SIG-M5 (cell line): ENCODE measurements around the gene RAPGEF4.
"Not testable (repeated sequence)": the region's sequence is repeated elsewhere in the genome, so short reads cannot be mapped to it uniquely, and the experiment has no call there.

Experiments
- DNase-seq: peaks from one replicate; lab custom pipeline; 2025; lab: John Stamatoyannopoulos, UW

The RAPGEF4 gene

DNA sequence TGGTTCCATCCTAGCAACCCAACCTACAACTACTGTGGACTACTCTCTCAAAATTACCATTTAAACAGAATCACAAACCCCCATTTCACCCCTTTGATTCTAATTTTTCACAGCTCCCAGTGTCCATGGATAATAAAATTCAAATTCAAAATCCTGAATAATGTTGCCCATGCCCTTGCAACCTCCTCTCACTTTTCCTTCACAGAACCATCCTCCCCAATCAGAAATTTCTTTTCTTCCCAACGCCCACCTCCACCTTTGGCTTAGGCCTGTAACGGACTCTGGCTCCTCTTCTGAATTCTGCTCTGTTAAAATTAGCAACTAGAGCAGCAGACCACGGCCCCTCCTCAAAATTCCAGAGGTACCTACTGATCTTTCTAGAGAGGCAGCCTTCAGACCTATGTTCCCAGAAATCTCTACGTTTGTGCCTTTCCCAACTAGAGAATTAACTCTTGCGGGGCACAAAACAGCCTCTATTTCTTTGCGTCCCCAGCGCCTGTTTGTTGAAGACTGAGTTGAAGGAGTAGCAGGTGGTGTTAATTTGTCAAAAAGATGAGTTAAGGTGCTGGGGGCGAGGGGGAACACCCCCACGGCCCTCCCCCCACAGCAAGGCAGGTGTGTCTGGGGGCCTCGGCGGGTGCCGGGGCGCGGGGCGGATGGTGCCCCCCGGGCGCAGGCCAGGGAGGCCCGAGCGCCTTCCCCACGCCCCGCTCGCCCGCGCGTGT, 339.6 kb downstream of the RAPGEF4 start:
- no peak for DNase-seq

DNA sequence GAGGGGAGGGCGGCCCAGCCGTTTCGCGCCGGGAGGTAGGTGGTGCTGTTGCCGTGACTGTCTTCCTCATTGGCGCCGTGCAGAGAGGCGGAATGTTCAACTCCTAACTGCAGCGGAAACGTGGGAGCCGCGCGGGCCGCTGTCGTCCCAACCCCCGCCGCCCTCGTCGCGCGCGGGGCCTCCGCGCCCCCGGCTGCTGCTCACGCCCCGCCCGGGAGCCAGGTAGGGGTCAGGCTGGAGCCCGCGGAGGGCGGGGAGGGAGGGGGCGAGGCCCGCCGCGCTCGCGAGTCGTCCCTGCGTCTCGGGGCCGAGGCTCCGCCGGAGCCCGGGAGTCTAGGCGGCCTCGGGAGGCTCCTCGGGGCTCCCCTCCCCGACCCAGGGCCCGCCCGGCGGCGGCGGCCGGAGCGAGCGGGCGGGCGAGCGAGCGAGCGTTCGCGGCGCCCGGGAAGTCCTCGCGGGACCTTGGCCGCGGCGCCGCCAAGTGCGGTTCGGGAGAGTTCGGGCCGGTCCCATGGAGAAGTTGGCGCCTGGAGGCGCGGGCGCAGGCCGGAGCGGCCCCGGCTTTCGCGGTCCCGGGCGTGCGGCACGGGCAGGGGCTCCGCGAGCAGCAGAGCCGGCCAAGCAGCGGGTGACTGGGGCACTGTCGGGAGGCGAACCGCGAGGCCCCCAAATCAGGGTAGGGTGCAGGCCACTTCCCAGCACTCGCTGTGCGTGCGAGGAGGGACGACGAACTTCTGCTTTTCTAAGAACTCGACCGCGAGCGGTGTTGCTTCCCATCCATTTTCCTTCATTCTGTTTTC, 340.3 kb downstream of the RAPGEF4 start, which contains the start of gene MAP3K20:
Gene MAP3K20 (plus strand): TSS at position 66 of the 800 bp plus-strand sequence. CDS start 15,186 bp downstream, outside the sequence.
- DNase-seq = no peak

- DNase-seq = no peak
Observed at GRCh38 chr2:173076581-173077345, 341.1 kb downstream of the RAPGEF4 start.

DNA sequence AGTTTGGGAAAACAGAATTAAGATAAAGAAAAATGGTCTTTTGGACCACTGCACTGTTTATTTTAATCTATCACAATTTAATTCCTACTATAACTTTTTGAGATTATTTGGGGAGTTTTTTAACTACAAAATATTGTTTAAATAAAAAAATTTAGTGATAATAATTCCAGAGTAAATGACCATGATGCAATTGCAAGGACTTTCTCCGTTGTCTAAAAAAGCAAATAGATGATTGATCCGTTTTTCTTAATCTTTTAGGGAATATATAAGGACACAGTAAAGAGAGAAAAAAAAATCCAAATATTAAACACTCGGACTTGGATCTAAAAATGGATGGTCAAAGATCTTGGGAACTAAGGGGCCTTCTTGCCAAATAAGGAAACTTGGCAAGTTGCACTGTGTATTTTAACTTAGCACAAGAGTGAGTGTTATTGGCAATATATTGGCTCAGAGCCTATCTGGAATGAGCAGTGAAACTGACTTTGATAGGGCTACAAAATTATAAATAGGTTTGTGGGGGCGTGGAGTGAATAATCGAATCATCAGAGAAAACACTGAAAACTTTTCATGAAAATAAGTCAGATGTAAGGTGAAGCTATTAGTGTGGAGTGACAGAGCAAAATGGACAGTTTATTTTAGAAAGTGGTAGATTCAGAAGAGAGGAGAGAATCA, 342.0 kb downstream of the RAPGEF4 start:
- DNase-seq = no peak

DNA sequence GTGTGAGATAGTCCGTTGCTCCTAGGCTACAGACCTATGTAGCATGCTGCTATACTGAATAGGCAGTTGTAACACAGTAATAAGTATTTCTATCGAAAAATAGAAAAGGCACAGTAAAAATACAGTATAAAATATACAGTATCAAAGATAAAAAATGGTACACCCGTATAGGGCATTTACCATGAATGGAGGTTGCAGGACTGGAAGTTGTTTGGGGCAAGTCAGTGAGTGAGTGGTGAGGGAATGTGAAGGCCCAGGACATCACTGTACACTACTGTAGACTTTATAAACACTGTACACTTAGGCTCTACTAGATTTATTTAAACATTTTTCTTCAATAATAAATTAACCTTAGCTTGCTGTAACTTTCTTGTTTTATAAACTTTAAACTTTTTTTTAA, 343.5 kb downstream of the RAPGEF4 start:
- no peak for DNase-seq

DNA sequence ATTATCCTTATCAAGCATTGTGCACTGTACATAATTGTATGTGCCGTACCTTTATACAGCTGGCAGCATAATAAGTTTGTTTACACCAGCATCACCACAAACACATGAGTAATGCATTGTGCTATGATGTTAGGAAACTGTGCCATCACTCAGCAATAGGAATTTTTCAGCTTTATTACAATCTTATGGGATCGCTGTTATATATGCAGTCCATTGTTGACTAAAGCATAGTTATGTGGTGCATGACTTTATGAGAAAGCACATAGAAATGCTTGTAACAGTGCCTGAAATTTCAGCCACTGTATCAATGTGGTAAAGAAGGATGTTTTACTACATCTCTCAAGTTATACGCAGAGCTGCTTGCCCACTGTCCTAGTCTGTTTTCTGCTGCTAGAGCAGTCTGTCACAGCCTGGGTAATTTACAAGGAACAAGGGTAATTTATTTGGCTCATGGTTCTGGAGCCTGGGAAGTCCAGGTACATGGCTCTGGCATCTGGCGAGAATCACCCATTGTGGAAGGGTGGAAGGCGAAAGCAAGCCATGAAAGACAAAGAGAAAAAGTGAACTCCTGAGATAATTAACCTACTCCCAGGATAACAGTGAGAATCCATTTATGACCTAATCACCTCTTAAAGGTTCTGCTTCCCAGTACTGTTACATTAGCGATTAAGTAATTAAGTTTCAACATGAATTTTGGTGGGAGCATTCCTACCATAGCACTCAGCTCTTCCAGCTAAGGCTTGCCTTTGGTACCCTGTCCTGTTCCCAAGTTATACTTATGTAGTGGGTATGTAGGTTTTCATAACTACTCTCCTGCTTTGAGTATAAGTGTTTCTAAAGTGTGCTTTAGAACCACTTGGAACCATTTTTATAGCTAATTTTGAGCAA, 344.6 kb downstream of the RAPGEF4 start:
- no peak for DNase-seq

- no peak for DNase-seq
Observed at GRCh38 chr2:173086518-173087213, 351.0 kb downstream of the RAPGEF4 start.

DNA sequence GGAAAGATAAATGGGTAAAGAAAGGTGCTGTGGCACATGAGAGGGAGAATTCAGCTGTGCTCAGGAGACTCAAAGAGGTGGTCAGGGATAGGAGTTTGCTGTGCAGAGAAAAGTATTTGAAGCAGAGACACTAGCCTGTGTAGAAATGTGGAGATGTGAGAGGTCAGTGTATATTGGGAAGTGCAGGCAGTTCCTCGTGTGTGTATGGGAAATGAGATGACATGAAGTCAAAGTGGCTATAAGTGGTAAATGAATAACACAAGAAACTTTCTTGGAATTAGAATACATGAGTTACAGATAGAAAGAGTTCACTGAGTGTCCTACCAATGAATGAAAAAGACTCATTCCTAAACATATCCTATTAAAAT, 351.6 kb downstream of the RAPGEF4 start:
- DNase-seq = no peak

DNA sequence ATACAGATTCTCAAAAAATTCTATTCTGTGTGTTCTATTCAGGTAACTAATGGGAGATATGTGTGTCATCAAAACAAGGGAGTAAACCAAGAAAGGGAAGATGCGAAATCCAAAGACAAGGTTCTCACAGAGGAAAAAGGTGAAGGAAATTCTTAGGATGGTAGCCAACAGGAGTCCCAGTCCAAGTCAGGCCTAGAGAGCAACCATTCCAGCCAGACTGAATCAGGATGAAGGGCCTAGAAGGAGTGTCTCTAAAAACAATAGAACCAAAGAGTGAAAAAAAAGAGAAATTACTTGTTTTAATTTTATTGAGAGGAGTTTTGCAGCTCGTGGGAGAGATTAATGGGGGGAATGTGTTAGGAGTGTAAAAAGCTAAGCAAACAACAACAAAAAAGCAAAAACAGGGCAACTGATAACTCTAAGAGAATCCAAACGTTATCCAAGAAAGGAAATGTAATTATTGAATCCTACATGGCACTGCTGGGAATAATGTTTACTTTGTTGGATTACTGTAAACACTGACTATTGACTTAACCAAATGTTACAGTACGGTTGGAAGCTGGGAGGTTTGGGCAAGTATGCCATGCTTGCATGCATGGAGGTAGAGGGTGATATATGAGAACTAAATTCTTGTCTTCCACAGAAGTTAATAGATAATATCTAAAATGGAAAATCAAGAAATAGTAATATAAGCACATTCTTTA, 352.3 kb downstream of the RAPGEF4 start:
- no peak for DNase-seq

GRCh38 chr2:173090276-173090877, 354.7 kb downstream of the RAPGEF4 start:
- no peak for DNase-seq

GRCh38 chr2:173090973-173091660, 355.5 kb downstream of the RAPGEF4 start:
- no peak for DNase-seq

- no peak for DNase-seq
Observed at GRCh38 chr2:173091910-173092309, 356.3 kb downstream of the RAPGEF4 start.

DNA sequence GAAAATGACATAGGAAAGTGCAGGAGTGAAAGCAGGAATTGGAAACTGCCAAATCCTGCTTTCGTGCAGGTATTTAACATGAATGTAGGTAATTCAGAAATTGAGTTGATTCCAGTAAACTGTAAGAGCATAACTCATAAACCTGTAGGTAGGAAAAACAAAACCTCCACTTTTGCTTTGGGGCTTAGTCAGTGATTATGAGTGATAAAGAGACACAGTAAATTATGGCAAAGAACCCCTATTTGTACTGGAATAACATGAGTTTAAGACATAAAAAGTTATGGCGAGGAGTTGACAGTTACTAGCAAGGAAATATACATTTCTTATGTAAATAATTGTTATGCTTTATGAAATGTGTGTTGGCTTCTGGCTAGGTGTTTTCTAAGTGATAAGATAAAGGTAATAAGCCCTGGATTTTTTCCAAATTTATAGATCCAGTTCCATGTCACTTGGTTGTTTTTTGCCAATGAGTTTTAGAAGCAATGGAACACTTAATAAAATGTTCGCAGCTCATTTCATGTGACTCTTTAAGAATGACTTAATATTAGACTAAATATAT, 357.3 kb downstream of the RAPGEF4 start:
- no peak for DNase-seq

- DNase-seq = not testable (repeated sequence)
Observed at GRCh38 chr2:173093617-173094016, 358.0 kb downstream of the RAPGEF4 start.

- DNase-seq = no peak
Observed at GRCh38 chr2:173094731-173095130, 359.1 kb downstream of the RAPGEF4 start.

DNA sequence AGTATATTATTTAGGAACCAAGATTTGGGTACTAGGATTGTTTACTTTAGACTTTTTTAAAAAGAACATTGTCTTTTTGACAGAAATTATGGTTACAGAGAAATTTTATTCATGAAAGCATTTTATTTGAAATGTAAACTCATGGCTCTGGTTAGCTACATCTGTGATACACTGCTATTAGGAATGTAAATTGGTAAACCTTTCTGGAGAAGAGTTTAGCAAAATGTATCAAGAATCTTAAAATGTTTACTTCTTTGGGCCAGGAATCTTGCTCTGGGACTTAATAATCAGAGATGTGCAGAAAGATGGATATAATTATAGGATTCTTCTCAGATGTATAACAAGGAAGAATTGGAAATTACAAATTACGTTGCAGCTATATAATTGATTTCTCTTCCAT, 359.7 kb downstream of the RAPGEF4 start:
- DNase-seq = no peak

GRCh38 chr2:173099271-173099670, 363.6 kb downstream of the RAPGEF4 start:
- DNase-seq = no peak

- DNase-seq = no peak
Observed at GRCh38 chr2:173099804-173100203, 364.2 kb downstream of the RAPGEF4 start.
